ENCODE results near the gene CDT1. TPM values are rescaled to one million over a fixed set of nuclear protein-coding genes. Genes with fewer than 3 reads are reported as not detected.

Gene CDT1
- total RNA-seq, 4 donors from 2014 or later: 4.7 to 25.7 (median 10.7) TPM

DNA sequence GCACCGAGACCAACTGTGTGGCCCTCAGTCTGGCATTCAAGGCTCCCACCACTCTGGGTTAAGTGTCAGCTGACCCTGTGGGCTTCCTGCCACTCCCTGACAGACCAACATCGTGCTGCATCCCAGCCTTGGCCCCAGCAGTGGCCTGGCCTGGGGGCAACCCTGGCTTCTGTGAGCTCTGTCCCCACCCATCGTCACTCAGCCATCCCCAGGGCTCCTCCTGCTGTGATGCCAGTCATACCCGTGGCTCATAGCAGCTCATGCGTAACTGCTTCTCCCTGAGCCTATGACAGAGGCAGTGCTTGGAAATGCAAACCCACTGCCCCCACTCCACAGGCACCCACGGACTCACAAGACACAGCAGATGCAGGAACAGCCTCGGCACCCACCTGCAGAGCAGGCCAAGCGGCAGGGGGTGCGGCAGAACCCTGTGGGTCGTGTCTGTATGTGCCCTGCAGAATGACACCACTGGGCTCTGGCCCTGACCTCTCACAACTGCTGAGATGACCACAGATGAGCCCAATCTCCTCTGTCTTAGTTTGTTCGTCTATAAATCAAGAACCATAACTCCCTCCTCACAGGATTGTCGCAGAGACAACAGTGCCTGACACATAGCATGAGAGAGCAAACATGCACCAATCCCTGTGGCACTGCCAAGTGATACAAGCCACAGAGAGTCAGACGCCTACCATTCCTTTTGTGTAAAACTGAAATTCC, 45.2 kb upstream of the CDT1 start:
- H3K4me1 ChIP-seq: peaks cover 61% of the 10 kb centered on the region
- no peaks in the 10 kb centered on the region for H3K9me3 ChIP-seq
- H3K27ac ChIP-seq: no peak overlapping the region
- 92% methylated on average over 4 of the region's 13 CpGs for WGBS
- H3K27me3 ChIP-seq: no peaks in the 10 kb centered on the region
- TF ChIP-seq EP300 (IDR thresholded peaks at IDR 0.05): no peak
- TF ChIP-seq, protein P1, sequence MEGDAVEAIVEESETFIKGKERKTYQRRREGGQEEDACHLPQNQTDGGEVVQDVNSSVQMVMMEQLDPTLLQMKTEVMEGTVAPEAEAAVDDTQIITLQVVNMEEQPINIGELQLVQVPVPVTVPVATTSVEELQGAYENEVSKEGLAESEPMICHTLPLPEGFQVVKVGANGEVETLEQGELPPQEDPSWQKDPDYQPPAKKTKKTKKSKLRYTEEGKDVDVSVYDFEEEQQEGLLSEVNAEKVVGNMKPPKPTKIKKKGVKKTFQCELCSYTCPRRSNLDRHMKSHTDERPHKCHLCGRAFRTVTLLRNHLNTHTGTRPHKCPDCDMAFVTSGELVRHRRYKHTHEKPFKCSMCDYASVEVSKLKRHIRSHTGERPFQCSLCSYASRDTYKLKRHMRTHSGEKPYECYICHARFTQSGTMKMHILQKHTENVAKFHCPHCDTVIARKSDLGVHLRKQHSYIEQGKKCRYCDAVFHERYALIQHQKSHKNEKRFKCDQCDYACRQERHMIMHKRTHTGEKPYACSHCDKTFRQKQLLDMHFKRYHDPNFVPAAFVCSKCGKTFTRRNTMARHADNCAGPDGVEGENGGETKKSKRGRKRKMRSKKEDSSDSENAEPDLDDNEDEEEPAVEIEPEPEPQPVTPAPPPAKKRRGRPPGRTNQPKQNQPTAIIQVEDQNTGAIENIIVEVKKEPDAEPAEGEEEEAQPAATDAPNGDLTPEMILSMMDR (IDR thresholded peaks at IDR 0.05): no peak
- TF ChIP-seq POLR2A (IDR thresholded peaks at IDR 0.05): no peak
- DNase-seq (ENCODE audit: low spot score in 2 of 2): no peak
- no peak overlapping the region for H3K4me3 ChIP-seq
- peaks cover under 1% of the 10 kb centered on the region for H3K36me3 ChIP-seq

DNA sequence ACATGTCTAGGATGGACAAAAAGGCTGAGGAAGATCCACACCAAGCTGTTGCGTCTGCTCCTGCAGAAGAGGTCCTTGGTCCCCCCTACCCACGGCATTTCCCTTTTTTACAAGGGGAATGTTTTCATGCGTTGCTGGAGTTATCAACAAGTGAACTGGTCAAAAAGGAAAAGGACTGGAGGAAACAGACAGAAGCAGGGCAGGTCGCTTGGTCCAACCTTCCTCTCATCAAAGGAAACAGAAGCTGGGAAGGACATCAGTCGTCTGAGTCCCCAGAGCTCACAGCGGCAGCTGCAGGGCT, 44.7 kb upstream of the CDT1 start:
- H3K27ac ChIP-seq: no peak overlapping the region
- H3K9me3 ChIP-seq: no peaks in the 10 kb centered on the region
- peaks cover 5% of the 10 kb centered on the region for H3K36me3 ChIP-seq
- TF ChIP-seq POLR2A (IDR thresholded peaks at IDR 0.05) (no peak), EP300 (IDR thresholded peaks at IDR 0.05) (no peak), POLR2AphosphoS5 (IDR thresholded peaks at IDR 0.05) (no peak)
- TF ChIP-seq, protein P1 (IDR thresholded peaks at IDR 0.05): no peak
- peaks cover 65% of the 10 kb centered on the region for H3K4me1 ChIP-seq
- no peaks in the 10 kb centered on the region for H3K27me3 ChIP-seq
- 90% methylated on average over 6 of the region's 6 CpGs for WGBS
- H3K4me3 ChIP-seq: no peak overlapping the region
- DNase-seq (ENCODE audit: low spot score in 2 of 2): no peak

GRCh38 chr16:88759245-88759975, 44.2 kb upstream of the CDT1 start:
- Histone ChIP-seq H3K4me3 (no peak overlapping the region), H3K27ac (no peak overlapping the region), H3K4me1 (peaks cover 64% of the 10 kb centered on the region), H3K36me3 (peaks cover 5% of the 10 kb centered on the region), H3K27me3 (no peaks in the 10 kb centered on the region), H3K9me3 (no peaks in the 10 kb centered on the region)
- TF ChIP-seq, protein P1 (IDR thresholded peaks at IDR 0.05): no peak
- TF ChIP-seq POLR2AphosphoS5 (IDR thresholded peaks at IDR 0.05) (no peak), POLR2A (IDR thresholded peaks at IDR 0.05) (no peak), EP300 (IDR thresholded peaks at IDR 0.05) (no peak)
- WGBS: 80% methylated on average over 20 of the region's 26 CpGs
- no peak for DNase-seq (ENCODE audit: low spot score in 2 of 2)

DNA sequence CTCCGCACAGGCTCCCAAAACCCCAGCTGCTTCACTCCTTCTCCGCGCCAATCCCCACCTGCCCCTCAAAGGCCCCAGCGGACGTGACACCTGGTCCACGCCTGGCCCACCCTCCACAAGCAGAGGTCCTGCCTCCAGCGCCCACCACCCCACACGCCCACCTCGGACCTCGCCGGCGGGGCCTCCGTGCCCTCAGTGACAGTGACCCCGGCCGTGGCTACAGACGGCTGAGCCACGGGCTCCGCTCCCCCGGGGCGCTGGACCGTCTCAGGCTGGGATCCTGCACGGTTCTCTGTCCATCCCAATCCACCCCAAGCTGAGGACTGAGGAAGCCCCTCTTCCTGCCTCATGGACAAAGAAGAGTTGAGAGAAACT, 43.6 kb upstream of the CDT1 start:
- 95% methylated on average over 4 of the region's 22 CpGs for WGBS
- no peaks in the 10 kb centered on the region for H3K27me3 ChIP-seq
- no peak for TF ChIP-seq EP300 (IDR thresholded peaks at IDR 0.05)
- TF ChIP-seq, protein P1 (IDR thresholded peaks at IDR 0.05): no peak
- TF ChIP-seq POLR2A (IDR thresholded peaks at IDR 0.05): no peak
- no peak for TF ChIP-seq POLR2AphosphoS5 (IDR thresholded peaks at IDR 0.05)
- H3K9me3 ChIP-seq: no peaks in the 10 kb centered on the region
- H3K36me3 ChIP-seq: peaks cover 5% of the 10 kb centered on the region
- no peak overlapping the region for H3K27ac ChIP-seq
- no peak overlapping the region for H3K4me3 ChIP-seq
- peaks cover 63% of the 10 kb centered on the region for H3K4me1 ChIP-seq
- DNase-seq (ENCODE audit: low spot score in 2 of 2): no peak

DNA sequence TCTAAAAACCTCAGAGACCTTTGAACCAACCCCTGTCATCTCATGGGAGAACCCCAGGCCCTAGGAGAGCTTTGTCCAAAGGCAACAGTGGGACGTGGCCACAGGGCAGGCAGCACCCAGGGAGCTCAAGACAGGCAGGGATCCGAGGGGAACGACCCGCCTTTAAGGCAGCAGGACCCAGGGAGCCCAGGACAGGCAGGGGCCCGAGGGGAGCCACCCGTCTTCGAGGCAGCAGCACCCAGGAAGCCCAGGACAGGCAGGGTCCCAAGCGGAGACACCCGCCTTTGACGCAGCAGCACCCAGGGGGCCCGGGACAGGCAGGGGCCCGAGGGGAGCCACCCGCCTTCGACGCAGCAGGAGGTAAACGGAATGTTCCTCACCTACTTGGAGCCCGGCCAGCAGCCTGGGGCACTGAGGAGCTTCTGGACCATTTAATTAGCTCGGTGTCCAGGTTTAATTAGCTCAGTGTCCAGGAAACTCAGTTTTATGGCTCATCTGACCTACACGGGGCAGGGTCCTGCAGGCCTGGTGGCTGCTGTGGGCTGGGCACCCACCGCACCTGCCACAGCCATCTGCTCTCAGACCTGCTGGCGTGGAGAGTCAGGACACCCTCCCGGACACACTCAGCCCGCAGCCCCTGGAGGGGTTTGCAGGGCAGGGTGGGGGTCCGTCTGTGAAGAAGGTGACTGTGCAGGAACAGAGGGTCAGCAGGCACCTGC, 43.0 kb upstream of the CDT1 start:
- Histone ChIP-seq H3K27ac (no peak overlapping the region), H3K27me3 (no peaks in the 10 kb centered on the region), H3K4me3 (no peak overlapping the region), H3K36me3 (peaks cover 5% of the 10 kb centered on the region), H3K4me1 (peaks cover 62% of the 10 kb centered on the region), H3K9me3 (no peaks in the 10 kb centered on the region)
- DNase-seq (ENCODE audit: low spot score in 2 of 2): no peak
- TF ChIP-seq EP300 (IDR thresholded peaks at IDR 0.05) (no peak), POLR2AphosphoS5 (IDR thresholded peaks at IDR 0.05) (no peak), POLR2A (IDR thresholded peaks at IDR 0.05) (no peak)
- TF ChIP-seq, protein P1 (IDR thresholded peaks at IDR 0.05): no peak
- 71% methylated on average over 16 of the region's 24 CpGs for WGBS
